ENCODE measurements around the gene IFFO2. TPM values are rescaled to one million over a fixed set of nuclear protein-coding genes. Genes with fewer than 3 reads are reported as not detected.
A peak's percentile ranks its signal among the peaks of the same experiment; 100 is the strongest.

Gene IFFO2
- total and polyA plus RNA-seq, 2 of the 13 experiments (the other 11 are each of a cell fraction or from before 2014, with no cell fraction given): 7.3 to 16.7 TPM

- TF ChIP-seq ZNF3 (CRISPR knock-in tag; IDR thresholded peaks at IDR 0.05) (0 out of 2 replicates have a peak, but pooled peaks have one; percentile 2), AGO1 (IDR thresholded peaks at IDR 0.05; ENCODE audit: low read depth, low read length, poor library complexity, severe bottlenecking) (no peak), ZBED4 (CRISPR knock-in tag; IDR thresholded peaks at IDR 0.05; ENCODE audit: borderline replicate concordance) (0 out of 2 replicates have a peak, but pooled peaks have one; percentile 37), ERF (CRISPR knock-in tag; IDR thresholded peaks at IDR 0.05) (peak; percentile 96), ATF7-NPFF (CRISPR knock-in tag; IDR thresholded peaks at IDR 0.05; ENCODE audit: low read depth) (no peak), ARID4A (CRISPR knock-in tag; IDR thresholded peaks at IDR 0.05; ENCODE audit: borderline replicate concordance) (peak; percentile 72; the same call in 1 of the 2 replicates), NR3C1 (CRISPR knock-in tag; IDR thresholded peaks at IDR 0.05) (no peak), ZNF329 (CRISPR knock-in tag; IDR thresholded peaks at IDR 0.05; ENCODE audit: low read depth) (no peak), ZFAT (CRISPR knock-in tag; conservative IDR thresholded peaks at IDR 0.05) (no peak), HMGXB3 (CRISPR knock-in tag; IDR thresholded peaks at IDR 0.05; ENCODE audit: borderline replicate concordance) (peak; percentile 51; the same call in 1 of the 2 replicates), ZNF607 (CRISPR knock-in tag; IDR thresholded peaks at IDR 0.05; ENCODE audit: borderline replicate concordance) (no peak), ZNF891 (CRISPR knock-in tag; IDR thresholded peaks at IDR 0.05) (no peak), ARNT (IDR thresholded peaks at IDR 0.05) (no peak), ZFP36L1 (CRISPR knock-in tag; IDR thresholded peaks at IDR 0.05) (0 out of 2 replicates have a peak, but pooled peaks have one; percentile 43), PATZ1 (CRISPR knock-in tag; IDR thresholded peaks at IDR 0.05) (peak; percentile 92)
These were observed 56.1 kb downstream of the IFFO2 start (continued) for GRCh38 chr1:18900303-18900841.
